Glutamatergic neuron (in vitro differentiated cells): ENCODE results near the gene INPPL1. TPM values are rescaled to one million over a fixed set of nuclear protein-coding genes. Genes with fewer than 3 reads are reported as not detected.
A peak's percentile ranks its signal among the peaks of the same experiment; 100 is the strongest.

Experiments used
- DNase-seq: peaks from one replicate; pipeline ENCODE4 v3.0.0; 2022
- H3K27ac Mint-ChIP-seq: one replicate; pipeline ENCODE4 v1.8.0; 2020; ENCODE audit warnings: mild to moderate bottlenecking, mixed read lengths, inconsistent platforms; ENCODE audit not compliant: unreplicated experiment
- H3K27me3 Mint-ChIP-seq: one replicate; pipeline ENCODE4 v1.8.0; 2020; ENCODE audit warnings: mild to moderate bottlenecking, moderate library complexity, mixed read lengths, inconsistent platforms; ENCODE audit not compliant: unreplicated experiment
- H3K36me3 Mint-ChIP-seq: one replicate; pipeline ENCODE4 v1.8.0; 2020; ENCODE audit warnings: mild to moderate bottlenecking, mixed read lengths, inconsistent platforms; ENCODE audit not compliant: unreplicated experiment
- H3K4me1 Mint-ChIP-seq: one replicate; pipeline ENCODE4 v1.8.0; 2020; ENCODE audit warnings: mild to moderate bottlenecking, low read depth, mixed read lengths, inconsistent platforms; ENCODE audit not compliant: unreplicated experiment
- H3K4me3 Mint-ChIP-seq: one replicate; pipeline ENCODE4 v1.8.0; 2020; ENCODE audit warnings: mild to moderate bottlenecking, mixed read lengths, inconsistent platforms; ENCODE audit not compliant: unreplicated experiment
- H3K9me3 Mint-ChIP-seq: one replicate; pipeline ENCODE4 v1.8.0; 2020; ENCODE audit warnings: mild to moderate bottlenecking, moderate library complexity, mixed read lengths, inconsistent platforms; ENCODE audit not compliant: unreplicated experiment
- total RNA-seq: library from RNA; stranded (reverse); fragmentation: NEBNext Ultra II Directional; extraction: Animal tissue kit (Norgen Biotek cat#: 25700); gene quantifications from one replicate; pipeline ENCODE4 v1.2.1, GENCODE V29; 2021; ENCODE audit not compliant: unreplicated experiment
- TF ChIP-seq, protein P1 (sequence below): fragments of 200-600 bp; sonication (generic); IDR thresholded peaks from one replicate; pipeline ENCODE4 v1.5.0; 2021; ENCODE audit not compliant: partially characterized antibody, unreplicated experiment

The INPPL1 gene
- total RNA-seq, 1 donor from 2014 or later, result 62.8 TPM

DNA sequence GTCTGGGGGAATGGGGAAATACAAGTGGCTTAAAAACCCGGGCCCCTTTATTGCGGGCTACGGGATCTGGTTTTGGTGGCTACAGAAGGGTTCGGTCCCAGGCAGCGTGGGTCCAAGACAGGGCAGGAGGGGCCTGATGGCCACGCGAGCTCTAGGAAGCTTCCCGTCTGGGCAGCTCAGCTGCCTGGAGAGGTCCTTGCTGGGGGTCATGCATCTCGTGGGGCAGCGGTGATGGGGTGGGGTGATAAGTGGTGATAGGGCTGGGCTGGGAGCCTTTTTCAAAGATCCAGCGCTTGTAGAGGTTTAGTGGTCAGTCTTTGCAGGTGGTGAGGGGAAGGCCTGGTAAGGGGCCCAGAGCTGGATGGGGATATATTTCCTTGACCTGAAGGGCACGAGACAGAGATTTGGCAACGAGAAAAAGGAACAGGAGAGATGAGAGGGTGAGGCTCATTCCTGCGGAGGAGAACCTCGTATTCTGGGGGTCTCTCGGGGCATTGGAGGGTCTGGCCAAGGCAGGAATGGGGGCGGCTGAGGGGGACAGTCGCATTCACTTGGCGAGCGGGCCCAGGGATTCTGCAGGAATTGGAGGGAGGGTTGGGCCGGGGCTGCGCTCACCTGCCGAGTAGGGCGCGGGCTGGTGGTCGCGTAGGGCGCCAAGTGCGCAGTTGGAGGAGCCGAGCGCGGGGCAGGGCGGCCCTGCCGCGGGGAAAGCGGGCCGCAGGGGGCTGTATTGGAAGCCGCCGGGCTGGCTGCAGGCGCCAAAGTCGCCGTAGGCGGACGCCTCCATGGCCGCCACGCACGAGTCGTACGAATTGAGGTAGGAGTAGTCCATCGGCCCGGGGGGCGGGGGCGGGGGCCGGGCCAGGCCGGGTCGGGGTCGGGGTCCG, 18.8 kb downstream of the INPPL1 start:
- peaks cover 38% of the 10 kb centered on the region for H3K27me3 Mint-ChIP-seq
- H3K4me1 Mint-ChIP-seq, result peaks cover 8% of the 10 kb centered on the region
- no peak for DNase-seq
- TF ChIP-seq, protein P1, sequence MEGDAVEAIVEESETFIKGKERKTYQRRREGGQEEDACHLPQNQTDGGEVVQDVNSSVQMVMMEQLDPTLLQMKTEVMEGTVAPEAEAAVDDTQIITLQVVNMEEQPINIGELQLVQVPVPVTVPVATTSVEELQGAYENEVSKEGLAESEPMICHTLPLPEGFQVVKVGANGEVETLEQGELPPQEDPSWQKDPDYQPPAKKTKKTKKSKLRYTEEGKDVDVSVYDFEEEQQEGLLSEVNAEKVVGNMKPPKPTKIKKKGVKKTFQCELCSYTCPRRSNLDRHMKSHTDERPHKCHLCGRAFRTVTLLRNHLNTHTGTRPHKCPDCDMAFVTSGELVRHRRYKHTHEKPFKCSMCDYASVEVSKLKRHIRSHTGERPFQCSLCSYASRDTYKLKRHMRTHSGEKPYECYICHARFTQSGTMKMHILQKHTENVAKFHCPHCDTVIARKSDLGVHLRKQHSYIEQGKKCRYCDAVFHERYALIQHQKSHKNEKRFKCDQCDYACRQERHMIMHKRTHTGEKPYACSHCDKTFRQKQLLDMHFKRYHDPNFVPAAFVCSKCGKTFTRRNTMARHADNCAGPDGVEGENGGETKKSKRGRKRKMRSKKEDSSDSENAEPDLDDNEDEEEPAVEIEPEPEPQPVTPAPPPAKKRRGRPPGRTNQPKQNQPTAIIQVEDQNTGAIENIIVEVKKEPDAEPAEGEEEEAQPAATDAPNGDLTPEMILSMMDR, result no peak
- H3K4me3 Mint-ChIP-seq, result peak overlapping the region; percentile 63
- H3K9me3 Mint-ChIP-seq, result peaks cover 4% of the 10 kb centered on the region
- no peak overlapping the region for H3K27ac Mint-ChIP-seq
- no peaks in the 10 kb centered on the region for H3K36me3 Mint-ChIP-seq

GRCh38 chr11:72244060-72244360, 19.4 kb downstream of the INPPL1 start, which contains the start of gene PHOX2A:
PHOX2A (minus strand) TSS chr11:72244176; CDS start chr11:72244004, 172 bp downstream.
- peak; percentile 54 for DNase-seq
- Mint-ChIP-seq H3K9me3 (peaks cover 4% of the 10 kb centered on the region), H3K4me1 (peaks cover 6% of the 10 kb centered on the region), H3K4me3 (peak within 1 kb of the TSS; percentile 90), H3K36me3 (no peaks in the 10 kb centered on the region), H3K27me3 (peaks cover 34% of the 10 kb centered on the region), H3K27ac (peak within 1 kb of the TSS; percentile 79)
- TF ChIP-seq, protein P1, result no peak

- TF ChIP-seq, protein P1, result no peak
- Mint-ChIP-seq H3K4me3 (peak overlapping the region; percentile 90), H3K27me3 (peaks cover 31% of the 10 kb centered on the region), H3K9me3 (peaks cover 4% of the 10 kb centered on the region), H3K36me3 (no peaks in the 10 kb centered on the region), H3K27ac (peak overlapping the region; percentile 79), H3K4me1 (peaks cover 6% of the 10 kb centered on the region)
- peak; percentile 73 for DNase-seq
Observed at GRCh38 chr11:72244361-72245262, 20.0 kb downstream of the INPPL1 start.

GRCh38 chr11:72245263-72245816, 20.8 kb downstream of the INPPL1 start:
- no peak overlapping the region for H3K27ac Mint-ChIP-seq
- H3K4me3 Mint-ChIP-seq, result no peak overlapping the region
- no peak for DNase-seq
- H3K4me1 Mint-ChIP-seq, result peaks cover 5% of the 10 kb centered on the region
- TF ChIP-seq, protein P1, result no peak
- H3K36me3 Mint-ChIP-seq, result no peaks in the 10 kb centered on the region
- H3K9me3 Mint-ChIP-seq, result peaks cover 4% of the 10 kb centered on the region
- H3K27me3 Mint-ChIP-seq, result peaks cover 30% of the 10 kb centered on the region
